HG03097 (cell line): Measurements from ENCODE around the gene MYO19.
"Not testable (repeated sequence)": the region's sequence is repeated elsewhere in the genome, so short reads cannot be mapped to it uniquely, and the experiment has no call there.

ENCODE experiments used
- ATAC-seq: cut with Tn5 transposase; IDR thresholded peaks from one replicate; pipeline ENCODE4 v1.9.1; 2021; ENCODE audit not compliant: unreplicated experiment, low FRiP score

Gene MYO19

DNA sequence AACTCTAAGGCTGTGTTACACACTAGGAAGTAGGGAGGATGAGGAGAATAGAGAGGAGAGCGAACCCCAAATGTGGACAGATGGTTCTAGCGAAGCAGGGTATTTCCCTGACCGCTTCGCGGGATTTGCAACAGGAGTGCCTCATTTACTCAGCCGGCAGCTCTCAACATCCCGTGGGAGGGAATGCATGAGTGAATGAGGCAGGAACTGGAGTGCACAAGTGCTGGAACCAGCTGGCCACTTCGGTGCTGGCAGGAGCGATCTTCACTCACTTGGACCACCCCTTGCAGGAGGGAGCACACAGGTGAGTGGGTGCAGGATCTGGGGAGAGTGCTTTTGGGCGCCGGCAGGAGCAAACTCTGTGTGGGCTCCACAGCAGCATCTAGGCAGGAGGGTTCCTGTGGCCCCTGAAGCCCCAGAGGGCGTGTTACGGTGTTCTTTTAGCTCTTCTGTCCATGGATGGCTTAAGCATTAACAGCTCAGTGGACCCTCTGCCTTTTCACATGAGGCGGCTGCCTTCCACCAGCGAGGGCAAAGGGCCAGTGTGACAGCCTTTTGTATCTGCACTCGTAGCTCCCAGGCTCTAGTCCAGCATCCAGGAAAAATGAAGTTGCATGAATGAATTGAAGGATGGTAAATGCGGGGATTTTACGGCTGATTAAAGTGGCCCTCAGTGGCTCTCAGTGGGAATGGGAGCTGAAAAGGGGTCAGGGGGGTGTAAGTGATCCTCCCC is 65.6 kb downstream of the MYO19 start:
- no peak for ATAC-seq

DNA sequence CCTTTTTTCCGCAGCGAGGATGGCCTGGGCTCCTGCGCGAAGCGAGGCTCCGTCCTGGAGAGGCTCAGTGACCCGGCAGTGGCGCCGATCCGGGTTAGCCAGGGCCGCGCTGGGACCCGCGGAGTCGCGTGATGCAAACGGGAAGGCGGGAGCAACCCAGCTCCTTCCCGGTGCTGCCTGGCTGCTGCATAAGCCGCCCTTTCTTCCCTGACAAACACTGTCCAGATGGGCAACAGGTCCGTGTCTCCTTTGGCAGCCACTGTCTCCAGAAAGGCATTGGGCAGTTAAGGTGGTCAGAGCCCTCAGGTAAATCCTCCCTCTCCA is 69.9 kb downstream of the MYO19 start:
- ATAC-seq, result no peak

DNA sequence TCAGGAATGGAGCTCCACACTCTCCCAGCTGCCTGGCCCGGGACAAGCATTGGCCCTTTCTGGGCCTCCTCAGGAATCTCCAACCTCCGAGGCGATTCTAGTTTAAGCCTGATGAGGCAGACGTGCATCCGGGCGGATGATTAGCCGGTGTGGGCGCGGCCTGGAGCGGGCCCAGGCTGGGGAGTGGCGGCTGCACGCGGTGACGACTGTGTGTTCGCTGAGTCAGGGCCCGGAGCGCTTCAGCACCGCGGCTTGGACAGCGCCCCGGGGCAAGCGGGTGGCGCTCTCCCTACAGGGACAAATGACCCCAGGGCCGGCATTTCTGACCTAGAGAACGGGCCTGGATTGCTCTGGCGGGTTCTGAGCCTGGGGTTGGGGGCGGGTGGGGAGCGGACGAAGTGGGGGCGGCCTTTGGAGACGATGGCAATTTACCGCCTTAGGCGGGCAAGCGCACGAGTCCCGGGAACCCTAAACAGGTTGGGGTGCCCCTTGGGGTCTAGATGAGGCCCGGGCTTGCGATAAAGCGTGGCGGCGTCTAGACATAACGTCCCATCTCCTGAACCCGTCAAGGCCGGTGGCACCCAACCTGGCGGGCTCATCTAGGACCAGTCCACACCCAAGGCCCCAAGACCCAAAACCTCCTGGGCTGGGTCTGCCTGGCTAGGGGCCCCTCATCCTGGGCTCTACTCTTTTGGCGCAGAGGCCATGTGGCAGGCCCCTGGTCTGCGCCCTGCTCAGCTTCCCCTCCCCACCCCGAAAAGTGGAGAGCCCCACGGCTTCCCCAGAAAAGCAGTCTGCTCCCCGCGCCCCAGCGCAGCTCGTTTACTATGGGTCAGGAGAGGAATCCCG is 70.5 kb downstream of the MYO19 start:
- no peak for ATAC-seq

DNA sequence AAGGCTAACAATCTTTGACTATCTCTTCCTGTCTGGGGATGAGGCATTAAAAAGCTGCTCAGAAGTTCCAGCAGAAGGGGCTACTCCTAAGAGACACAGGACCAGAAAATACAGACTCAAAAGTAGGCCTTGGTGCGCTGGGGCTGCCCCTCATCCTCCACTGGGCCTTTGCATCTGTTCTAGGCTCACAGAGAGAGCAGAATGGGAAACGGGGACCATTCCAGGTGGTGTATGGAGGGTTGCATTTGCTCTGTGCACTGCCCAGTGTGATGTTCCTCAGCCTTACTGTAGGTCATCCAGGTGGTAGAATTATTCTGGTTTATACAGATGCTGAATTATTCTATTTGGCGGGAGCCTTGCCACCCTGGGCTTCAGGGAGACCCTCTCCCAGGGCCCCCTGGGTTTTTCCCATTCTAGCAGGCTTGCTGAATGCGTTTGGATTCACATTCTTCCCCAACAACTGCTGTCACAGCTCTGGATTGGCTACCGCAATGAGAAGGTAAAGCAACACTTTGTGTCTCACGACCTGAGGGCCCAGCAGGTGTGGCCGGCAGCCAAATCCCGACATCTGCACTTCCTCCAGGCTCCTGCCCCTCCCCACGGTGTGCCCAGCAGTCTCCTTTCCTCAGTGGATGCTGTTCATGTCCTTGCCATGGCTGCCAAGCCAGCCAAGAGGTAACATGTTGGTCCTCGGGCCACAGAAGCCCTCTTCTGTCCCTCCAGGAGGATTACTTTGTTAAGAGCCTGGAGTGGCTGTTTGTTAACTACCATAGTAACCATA is 73.1 kb downstream of the MYO19 start:
- no peak for ATAC-seq

DNA sequence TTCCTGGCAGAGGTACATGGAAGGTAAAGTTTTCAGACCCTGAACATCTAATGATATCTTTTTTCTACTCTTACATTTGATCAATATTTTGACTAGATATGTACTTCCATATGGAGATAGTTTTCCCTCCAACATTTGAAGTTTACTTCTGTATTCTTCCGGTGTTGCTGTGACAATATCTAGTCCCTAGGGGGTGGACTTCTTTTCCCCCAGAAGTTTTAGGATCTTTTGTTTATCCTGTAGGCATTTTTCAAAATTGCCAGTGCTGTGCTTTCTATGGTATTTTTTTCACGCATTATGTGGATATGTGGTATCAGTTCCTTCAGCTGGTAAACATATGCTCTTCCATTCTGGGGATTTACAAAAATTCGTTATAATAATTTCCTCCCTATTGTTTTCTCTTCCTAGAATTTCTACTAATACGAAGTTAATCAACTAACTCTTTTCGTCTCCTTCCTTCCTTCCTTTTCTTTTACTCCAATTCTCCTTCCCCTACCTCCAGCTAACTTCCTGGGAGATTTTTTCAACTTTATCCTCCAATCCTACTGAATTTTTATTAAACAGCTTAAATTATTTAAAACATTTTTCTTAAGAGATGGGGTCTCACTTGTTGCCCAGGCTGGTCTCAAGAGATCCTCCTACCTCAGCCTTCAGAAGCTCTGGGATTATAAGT is 74.3 kb downstream of the MYO19 start:
- ATAC-seq, result no peak

DNA sequence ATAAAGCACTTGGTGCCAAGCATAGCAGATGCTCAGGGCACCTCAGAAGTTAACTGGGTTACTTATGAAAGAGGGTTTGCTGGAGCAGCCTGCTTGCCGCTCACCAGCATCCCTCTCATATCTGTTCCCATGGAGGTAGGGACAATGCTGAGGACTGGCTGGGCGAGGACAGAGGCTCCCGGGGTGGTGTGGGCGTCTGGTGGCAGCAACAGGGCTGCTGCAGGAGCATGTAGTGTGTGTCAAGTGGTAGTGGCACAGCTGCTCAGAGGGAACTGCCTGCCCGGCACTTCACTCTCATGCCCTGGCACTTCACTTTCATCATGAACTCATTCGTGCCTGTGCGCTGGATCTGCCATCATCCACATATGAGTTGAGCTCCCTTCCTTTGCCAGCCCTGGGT is 75.1 kb downstream of the MYO19 start:
- no peak for ATAC-seq

DNA sequence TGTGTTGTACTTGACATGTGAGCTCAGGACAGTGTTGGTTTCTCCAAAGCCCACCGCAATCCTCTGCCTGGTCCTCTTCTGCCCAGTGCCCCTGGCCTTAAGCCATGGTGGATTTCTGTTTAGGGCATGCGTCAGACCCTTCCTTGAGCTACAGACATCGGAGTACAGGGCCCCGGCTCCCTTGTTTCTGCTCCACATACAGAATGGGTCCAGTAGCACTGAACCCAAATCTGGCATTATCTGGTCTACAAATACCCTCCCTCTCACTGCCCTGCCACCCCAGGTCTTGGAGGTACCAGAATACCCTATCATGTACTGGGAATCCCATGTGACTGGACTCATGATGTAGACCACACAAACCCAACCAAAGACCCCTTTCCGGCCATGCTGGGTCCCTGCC is 75.6 kb downstream of the MYO19 start:
- ATAC-seq, result no peak

DNA sequence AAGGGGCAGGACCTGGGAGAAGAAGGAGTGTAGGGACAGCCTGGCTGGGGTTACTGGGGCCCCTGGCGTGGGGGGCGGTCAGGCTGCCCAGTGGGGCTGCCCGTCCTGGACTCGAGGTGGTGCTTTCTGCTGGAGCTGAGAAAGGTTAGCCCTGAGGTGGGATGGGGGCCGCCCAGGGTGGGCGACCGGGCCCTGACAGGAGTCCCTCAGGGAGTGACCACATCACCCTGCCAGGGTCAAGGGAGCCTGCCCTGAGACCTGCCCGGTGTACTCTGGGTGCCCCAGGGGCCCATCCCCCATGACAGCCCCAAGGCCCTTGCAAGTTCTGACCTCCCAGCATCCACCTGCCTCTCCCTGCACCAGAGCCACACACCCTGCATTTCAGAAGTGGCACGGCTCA is 77.0 kb downstream of the MYO19 start:
- ATAC-seq, result not testable (repeated sequence)

DNA sequence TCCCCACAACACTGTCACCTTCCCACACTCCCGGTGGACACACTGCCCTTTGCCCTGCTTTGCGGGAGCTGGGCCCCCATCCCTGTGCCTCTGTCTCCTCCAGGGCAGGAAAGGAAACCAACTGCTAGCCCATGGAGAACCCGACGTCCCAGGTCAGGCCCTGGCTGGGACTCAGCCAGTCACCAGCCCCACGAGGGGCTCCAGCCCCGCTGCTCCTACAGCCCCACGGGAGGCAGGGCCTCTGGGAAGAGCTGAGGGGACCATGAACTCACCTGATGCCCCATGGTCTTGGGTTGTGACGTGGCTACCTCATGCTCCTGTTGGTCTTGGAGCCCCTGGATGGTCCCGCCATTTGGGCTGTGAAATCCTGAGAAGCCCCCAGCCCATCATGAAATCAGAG is 81.8 kb downstream of the MYO19 start:
- not testable (repeated sequence) for ATAC-seq

DNA sequence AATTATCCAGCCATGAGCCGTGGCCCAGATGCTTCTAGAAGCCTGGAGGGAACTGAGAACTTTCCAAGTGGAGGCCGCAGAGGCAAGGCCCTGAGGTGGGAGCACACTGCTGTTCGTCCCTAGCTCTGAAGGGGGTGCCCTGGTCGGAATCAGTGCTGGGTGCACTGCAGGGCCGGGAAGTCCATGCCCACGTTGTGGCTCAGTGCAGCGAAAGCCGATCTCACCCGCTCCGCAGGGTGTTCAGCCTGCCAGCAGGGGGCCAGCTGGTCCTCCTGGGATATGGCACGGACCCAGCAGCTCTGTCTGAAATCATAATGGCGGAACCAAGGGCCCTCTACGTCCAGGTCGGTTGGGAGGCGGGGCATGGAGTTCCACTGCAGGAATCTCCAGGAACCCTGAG is 84.7 kb downstream of the MYO19 start:
- ATAC-seq, result not testable (repeated sequence)
